Measurements from ENCODE around the gene EFCAB9. TPM values are rescaled to one million over a fixed set of nuclear protein-coding genes. Genes with fewer than 3 reads are reported as not detected.

EFCAB9 gene
- total and polyA plus RNA-seq, 2 of the 13 experiments (the other 11 are each of a cell fraction or from before 2014, with no cell fraction given): not detected

DNA sequence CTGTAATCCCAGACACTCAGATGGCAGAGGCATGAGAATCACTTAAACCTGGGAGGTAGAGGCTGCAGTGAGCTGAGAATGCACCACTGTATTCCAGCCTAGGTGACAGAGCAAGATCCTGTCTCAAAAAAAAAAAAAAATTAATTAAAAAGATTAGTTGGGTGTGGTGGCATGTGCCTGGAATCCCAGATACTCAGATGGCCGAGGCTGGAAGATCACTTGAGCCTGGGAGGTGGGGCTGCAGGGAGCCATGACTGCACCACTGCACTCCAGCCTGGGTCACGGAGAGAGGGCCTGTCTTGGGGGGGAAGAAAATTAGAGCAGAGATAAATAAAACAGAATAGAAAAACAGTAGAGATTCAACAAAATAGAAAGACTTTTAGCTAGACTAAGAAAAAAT is 54.7 kb downstream of the EFCAB9 start (continued):
- no peak for TF ChIP-seq ZNF530 (CRISPR knock-in tag; IDR thresholded peaks at IDR 0.05; ENCODE audit: low read depth)
- TF ChIP-seq, protein P1, sequence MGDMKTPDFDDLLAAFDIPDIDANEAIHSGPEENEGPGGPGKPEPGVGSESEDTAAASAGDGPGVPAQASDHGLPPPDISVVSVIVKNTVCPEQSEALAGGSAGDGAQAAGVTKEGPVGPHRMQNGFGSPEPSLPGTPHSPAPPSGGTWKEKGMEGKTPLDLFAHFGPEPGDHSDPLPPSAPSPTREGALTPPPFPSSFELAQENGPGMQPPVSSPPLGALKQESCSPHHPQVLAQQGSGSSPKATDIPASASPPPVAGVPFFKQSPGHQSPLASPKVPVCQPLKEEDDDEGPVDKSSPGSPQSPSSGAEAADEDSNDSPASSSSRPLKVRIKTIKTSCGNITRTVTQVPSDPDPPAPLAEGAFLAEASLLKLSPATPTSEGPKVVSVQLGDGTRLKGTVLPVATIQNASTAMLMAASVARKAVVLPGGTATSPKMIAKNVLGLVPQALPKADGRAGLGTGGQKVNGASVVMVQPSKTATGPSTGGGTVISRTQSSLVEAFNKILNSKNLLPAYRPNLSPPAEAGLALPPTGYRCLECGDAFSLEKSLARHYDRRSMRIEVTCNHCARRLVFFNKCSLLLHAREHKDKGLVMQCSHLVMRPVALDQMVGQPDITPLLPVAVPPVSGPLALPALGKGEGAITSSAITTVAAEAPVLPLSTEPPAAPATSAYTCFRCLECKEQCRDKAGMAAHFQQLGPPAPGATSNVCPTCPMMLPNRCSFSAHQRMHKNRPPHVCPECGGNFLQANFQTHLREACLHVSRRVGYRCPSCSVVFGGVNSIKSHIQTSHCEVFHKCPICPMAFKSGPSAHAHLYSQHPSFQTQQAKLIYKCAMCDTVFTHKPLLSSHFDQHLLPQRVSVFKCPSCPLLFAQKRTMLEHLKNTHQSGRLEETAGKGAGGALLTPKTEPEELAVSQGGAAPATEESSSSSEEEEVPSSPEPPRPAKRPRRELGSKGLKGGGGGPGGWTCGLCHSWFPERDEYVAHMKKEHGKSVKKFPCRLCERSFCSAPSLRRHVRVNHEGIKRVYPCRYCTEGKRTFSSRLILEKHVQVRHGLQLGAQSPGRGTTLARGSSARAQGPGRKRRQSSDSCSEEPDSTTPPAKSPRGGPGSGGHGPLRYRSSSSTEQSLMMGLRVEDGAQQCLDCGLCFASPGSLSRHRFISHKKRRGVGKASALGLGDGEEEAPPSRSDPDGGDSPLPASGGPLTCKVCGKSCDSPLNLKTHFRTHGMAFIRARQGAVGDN (CRISPR knock-in tag; IDR thresholded peaks at IDR 0.05): no peak

DNA sequence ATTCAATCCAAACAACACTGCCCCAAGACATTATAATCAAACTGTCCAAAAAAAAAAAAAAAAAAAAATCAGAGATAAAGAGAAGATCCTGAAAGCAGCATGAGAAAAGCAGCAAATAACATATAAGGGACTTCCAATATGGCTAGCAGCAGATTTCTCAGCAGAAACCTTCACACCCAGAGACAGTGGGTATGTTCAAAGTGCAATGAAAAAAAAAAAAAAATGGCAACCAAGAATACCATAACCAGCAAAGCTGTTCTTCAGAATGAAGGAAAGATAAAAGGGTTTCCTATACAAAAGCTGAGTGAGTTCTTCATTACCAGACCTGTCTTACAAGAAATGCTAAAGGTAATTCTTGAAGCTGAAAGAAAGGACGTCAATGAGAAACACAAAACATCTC is 57.4 kb downstream of the EFCAB9 start:
- Histone ChIP-seq H3K27me3 (ENCODE audit: control insufficient read depth in 1 of 2, insufficient read depth in 2 of 2, low read length in 2 of 2) (no peaks in the 10 kb centered on the region), H3K4me2 (ENCODE audit: low read depth, low read length) (no peak overlapping the region), H3K4me3 (replicated peaks in 1 of 3; ENCODE audit: insufficient read depth in 1 of 3, low read depth in 2 of 3, low read length in 3 of 3) (no peak overlapping the region), H3K9me3 (ENCODE audit: low read length) (peaks cover 14% of the 10 kb centered on the region; the same call in 1 of the 2 replicates), H3K36me3 (replicated peaks in 1 of 2; ENCODE audit: control insufficient read depth in 1 of 2, insufficient read depth in 2 of 2, low read length in 2 of 2) (peaks cover 8 to 17% of the 10 kb centered on the region in 2 experiments; a peak in 4 of 5 replicates), H3K9ac (ENCODE audit: insufficient read depth, low read depth, low read length) (no peak overlapping the region), H4K20me1 (ENCODE audit: insufficient read depth, low read length) (no peaks in the 10 kb centered on the region), H3K4me1 (ENCODE audit: insufficient read depth, low read length) (no peaks in the 10 kb centered on the region), H3K79me2 (ENCODE audit: insufficient read depth, low read length) (peaks cover 38% of the 10 kb centered on the region), H3K27ac (ENCODE audit: extremely low read length, insufficient read depth, low read length) (no peak overlapping the region), H2AFZ (ENCODE audit: low read length) (no peak overlapping the region)
- ChIA-PET POLR2A (no interaction called here), CTCF (ENCODE audit: low intra/inter-chr PET ratio, low total read pairs) (no interaction called here)
- ATAC-seq (no peak), DNase-seq (ENCODE audit: low spot score) (no peak), FAIRE-seq (no peak)
- 98% methylated on average over 1 of the region's 1 CpG for WGBS (ENCODE audit: low lambda C conversion rate)
- no TSS peak for BruUV-seq (replicated peaks)
- TF ChIP-seq SRSF1 (optimal IDR thresholded peaks at IDR 0.05; ENCODE audit: low read depth, low read length) (no peak), ZNF136 (CRISPR knock-in tag; IDR thresholded peaks at IDR 0.05; ENCODE audit: low read depth) (peak; percentile 80; the same call in 1 of the 2 replicates)
- intact Hi-C loops (cut with micrococcal nuclease; ENCODE audit: unreplicated experiment): no loop called here
- in situ Hi-C loops (cut with HindIII; ENCODE audit: extremely low pct_ligation_motif_present, low pct_unique_long_range_greater_than_20kb): no loop called here
